Right lobe of liver (tissue), 4 donors: Measurements from ENCODE around the gene BAX.
"Not testable (repeated sequence)": the region's sequence is repeated elsewhere in the genome, so short reads cannot be mapped to it uniquely, and the experiment has no call there.

Experiments used
- POLR2A ChIP-seq: fragments of 450-650 bp; IDR thresholded peaks from one replicate; pipeline ENCODE4 v1.6.1; 2017; ENCODE audit warnings: antibody characterized with exemption, mild to moderate bottlenecking
- TF ChIP-seq, protein P1 (sequence below), 4 donors: fragments of 200-600 bp in 3 of 4; fragments of 450-650 bp in 1 of 4; IDR thresholded peaks; one replicate each; pipeline versions ENCODE4 v1.5.1 to v1.8.0; 2016 to 2022; ENCODE audit warnings: antibody characterized with exemption in 4 of 4, mild to moderate bottlenecking in 2 of 4
- donor health status: DM: no; HTN: no; CAD: no.
- donor health status: DM: no; HTN: no; CAD: no.
- donor health status: DM: no; HTN: yes; CAD: no.

GRCh38 chr19:48909424-48910077 lies 45.1 kb upstream of the BAX start:
- TF ChIP-seq, protein P1, sequence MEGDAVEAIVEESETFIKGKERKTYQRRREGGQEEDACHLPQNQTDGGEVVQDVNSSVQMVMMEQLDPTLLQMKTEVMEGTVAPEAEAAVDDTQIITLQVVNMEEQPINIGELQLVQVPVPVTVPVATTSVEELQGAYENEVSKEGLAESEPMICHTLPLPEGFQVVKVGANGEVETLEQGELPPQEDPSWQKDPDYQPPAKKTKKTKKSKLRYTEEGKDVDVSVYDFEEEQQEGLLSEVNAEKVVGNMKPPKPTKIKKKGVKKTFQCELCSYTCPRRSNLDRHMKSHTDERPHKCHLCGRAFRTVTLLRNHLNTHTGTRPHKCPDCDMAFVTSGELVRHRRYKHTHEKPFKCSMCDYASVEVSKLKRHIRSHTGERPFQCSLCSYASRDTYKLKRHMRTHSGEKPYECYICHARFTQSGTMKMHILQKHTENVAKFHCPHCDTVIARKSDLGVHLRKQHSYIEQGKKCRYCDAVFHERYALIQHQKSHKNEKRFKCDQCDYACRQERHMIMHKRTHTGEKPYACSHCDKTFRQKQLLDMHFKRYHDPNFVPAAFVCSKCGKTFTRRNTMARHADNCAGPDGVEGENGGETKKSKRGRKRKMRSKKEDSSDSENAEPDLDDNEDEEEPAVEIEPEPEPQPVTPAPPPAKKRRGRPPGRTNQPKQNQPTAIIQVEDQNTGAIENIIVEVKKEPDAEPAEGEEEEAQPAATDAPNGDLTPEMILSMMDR (IDR thresholded peaks at IDR 0.05), result not testable (repeated sequence)
- TF ChIP-seq POLR2A, result not testable (repeated sequence)
